Stimulated activated CD4-positive, alpha-beta T cell treated with anti-CD3 and anti-CD28 coated beads, Interleukin-1b, Interleukin-23, amount 100 ng/mL, for 4 hours (primary cell): ENCODE results near the gene NR5A1.

Source experiments
- DNase-seq, 2 donors: peaks; one replicate each; pipeline ENCODE4 v3.0.0-alpha.2; 2020; ENCODE audit warnings: low read depth in 2 of 2

Gene NR5A1

DNA sequence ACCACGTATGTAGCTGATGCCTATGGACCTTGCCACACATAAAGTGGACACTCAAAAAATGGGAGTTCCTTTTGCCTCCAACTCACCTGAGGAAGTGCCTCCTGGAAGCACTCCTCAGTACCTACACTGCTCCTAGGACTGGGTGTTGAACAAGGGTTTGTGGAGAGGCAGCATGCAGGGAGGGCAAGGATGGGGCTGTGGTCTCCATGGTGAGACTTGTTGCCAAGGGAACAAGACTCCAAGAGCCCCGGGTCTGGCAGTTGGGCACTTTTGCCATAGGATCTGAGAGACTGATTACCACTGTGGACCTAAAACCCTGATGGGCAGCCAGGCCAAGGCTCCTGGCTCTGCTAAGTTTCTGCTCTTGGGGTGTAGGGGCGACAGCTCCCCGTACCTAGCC, 6.9 kb upstream of the NR5A1 start:
- DNase-seq, result no peak

DNA sequence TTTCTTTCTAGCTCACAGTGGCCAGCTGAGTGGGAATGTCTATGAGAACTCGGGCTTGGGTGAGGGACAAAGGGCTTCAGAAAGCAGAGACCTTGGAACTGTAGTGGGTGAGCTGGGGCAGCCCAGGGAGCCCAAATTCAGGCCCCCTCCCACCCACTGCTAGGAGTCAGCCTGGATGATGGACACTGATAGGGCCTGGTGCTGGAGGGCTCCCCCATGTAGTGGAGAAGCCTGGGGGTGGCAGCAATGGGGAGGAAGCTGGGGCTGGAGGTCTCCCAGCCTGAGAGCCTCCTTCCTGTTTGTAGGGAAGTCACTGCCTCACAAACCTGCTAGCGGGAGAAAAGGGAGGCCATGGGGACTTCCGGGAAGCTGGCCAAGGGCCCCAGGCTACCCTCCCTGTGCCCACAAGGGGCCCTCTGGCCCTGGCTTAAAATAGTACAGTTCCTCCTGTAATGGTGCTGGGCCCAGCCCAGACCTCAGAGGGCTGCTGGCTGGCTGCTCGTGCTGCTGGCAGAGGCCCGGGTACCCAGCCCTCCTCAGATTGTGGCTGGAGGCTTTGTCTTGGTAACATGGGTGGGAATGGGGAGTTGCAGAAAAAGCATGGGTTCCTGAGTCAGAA, 6.3 kb upstream of the NR5A1 start:
- DNase-seq, result no peak

DNA sequence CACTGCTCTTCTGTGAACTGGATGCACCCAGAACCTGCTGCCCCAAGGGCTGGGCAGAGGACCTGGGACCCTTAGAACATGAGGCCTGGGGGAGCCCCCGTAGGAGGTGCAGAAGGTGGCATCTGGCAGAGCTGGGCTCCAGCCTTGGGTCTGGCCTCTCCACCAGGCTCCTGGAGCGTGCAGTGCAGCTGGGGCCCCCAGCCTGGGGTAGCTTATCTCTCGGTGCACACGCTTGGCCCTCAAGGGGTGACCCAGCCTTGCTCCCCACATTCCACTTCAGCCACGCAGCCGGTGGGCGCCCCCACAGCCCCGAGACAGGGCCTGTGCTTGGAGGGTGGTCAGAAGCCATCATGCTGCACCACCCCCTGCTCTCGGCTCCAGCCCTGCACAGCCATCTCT, 5.6 kb upstream of the NR5A1 start:
- DNase-seq, result no peak

DNA sequence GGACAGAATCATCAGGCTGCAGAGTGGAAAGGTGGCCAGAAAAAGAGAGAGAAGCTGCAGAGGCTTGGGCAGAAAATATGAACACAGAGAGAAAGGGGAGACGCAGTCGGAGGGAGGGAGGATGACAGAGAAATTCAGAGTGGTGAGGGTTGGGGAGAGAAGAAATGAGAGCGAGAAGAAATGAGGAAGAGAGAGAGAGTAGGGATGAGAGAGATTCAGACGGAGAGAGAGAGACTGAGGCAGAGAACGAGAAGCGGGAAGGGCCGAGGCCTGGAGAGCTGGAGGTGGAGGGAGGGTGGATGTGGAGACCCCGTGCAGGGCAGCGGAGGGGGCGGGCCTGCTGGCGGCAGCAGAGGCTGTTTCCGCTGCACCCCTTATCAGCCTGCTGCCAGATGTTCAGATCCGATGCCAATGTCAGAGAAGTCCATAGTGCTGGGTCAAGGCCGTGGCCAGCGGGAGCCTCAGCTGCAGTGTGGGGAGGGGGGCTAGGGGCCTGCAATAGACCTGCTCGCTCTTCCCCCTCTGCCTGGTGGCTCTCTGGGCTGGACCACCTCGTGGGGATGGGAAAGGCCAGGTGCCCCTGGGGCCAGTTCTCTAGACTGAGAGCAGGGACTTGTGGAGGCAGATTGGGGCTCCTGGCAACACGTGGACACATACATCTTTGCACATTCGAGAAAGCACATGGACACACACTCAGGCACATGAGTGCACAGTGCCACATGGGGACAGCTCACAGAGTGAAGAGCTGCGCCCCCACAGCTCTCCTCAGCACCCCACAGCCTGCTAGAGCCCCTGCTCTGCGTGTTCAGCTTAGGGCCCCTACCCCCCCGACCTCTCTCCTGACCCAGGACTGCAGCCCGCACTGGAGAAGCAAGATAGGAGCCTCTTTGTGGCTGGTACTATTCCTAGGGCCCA, 4.9 kb upstream of the NR5A1 start:
- no peak for DNase-seq

DNA sequence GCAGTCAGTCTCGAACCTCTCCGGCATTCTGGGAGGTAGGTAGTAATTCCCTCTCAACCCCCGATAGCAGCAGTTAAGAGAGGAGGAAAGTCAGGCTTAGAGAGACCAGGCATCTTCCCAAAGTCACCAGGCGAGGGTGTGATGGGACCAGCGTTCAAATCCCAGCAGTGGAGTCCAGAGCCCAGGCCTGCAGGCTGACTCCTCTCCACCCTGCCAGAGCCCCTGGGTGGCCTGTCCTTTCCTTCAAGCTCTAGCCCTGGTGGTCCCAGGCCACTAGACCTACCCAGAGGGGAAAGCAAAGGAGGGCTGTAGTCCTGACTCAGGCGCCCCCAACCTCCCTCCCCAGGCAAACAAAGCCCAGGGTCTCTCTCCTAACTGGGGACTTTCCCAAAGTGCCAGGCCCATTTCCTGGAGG, 4.2 kb upstream of the NR5A1 start:
- no peak for DNase-seq

DNA sequence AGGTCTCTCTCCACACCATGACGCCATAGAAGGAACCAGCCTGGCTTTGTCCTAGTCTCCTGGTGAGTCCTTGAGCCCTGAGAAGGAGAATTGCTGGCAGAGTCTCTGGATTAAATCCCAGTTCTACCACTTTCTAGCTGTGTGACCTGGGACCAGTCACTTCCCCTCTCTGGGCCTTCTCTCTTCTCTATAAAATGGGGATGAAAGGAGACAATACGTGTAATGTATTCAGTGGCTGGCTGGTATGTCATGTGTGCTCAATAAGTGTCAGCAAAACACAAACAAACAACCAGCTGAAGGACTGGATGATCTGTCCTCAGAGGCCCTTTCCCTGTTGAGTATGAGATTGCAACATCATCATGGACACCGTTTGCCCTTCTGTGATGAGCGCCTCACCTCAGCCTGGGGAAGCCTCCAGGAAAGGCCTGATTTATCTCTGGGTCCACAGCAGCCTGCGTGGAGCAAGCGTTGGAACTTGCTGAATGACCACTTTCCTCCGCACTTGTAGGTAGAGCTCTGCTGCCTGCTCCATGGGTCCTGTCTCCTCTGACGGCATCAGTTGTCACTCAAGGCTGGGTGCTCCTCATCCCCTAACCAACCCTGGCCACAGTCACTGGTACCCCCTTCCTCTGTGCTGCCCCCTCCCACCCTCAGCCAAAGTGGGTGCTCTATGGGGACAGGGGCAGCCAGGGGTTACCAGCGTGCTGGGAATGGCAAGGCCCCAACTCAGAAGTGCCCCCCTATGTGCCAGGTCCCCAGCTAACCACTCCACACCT, 3.6 kb upstream of the NR5A1 start:
- no peak for DNase-seq

DNA sequence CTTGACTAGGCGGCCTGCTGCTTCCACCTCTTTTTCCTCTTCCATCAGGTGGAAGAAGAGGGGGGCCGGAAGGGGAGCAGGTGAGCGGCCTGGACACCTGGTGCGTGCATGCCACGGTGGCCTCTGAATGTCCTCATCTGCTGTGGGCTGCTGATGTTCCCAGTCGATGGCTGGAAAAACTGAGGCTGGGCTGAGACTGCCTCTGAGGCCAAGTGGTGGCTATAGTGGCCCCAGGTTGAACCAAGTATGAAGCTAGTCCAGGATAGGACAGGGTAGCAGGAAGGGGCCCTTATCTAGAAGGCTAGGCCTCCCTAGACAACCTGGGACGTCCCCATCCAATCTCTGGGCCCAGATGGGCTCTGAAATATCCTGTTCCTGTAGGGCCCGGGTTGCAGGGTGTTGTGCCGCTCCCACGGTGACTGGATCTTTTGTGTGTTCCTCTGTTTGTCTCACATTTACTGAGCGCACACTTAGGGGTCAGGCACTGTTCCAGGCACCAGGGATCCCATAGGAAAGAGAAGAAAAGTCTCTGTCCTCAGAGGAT, 753 bp upstream of the NR5A1 start:
- DNase-seq, result no peak

DNA sequence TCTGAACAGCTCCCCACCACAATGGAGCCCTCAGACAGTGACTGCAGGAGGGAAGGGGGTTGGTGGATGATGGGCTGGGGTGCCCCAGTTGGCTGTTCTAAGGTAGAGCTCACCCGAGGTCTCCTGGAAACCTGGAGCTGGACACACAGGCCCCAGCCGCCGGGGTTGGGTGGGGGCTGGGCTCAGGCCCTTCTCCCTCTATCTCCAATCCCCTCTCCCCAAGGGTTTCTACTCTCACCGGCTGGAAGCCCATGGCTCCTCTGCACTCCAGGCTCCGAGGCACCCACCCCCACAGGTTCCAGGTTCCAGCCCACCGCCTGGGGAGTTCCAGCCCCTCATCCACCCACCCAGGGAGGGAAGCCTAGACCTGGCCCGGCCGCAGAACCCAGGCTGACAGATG, 766 bp downstream of the NR5A1 start:
- DNase-seq, result no peak

DNA sequence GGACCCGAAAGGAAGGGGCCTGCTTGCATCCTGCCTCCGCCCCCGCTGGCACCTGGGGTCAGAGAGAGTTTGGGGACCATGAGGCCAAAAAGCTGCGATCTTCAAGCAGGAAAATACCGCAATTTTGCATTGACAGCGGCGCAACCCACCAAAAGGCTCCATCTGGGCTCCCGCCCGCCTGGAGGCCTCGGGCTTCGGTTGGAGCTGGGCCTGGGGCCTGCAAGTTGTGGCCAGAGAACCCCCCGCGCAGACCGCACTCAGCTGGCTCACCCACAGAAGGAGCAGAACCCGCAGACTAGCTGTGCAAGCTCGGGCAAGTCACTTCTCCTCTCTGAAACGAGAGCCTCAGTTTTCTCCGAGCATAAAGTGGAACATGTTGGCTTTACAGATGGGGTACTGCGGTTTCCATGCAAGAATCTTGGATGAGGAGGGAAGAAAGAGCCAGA, 1.3 kb downstream of the NR5A1 start:
- no peak for DNase-seq

DNA sequence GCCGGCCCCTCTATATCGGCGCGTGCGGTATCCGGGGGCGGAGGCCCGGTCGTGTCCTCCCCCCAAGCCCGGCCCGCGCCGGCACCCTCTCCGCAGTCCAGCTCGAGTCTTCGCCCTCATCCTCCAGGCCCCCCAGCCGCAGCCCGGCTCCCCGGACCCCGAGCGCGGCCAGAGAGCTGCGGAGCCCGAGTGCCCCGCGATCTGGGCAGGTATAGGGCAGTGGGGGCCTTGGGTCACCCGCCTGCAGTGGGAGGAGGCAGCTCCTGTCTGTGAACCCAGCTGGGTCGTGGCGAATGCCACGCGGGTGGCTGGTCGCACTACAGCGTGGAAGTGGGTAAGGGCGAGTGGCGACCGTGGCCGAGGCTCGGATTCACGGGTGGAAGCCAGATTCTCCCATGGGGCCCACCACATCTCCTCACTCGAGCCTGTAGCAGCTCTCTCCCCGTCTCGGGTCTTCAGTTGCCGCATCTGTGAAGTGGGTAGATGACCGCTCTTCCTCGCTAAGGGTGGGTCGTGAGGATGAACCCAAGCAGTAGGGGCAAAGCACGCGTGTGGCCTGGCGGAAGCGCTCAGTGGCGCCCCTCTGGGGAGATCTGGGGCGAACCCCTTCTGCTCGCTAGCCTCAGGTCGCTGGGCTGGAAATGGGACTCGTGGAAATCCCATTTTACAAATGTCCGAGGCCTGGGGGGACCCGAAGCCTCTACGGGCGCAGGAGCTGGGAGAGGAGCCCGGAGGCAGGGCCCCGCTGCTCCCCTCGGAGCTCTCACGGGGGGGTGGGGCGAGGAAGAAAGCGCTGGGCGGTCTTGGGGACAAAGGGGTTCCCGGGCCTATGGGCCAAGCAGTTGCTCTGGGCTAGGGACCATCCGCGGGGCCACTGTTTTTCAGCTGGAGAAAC, 1.9 kb downstream of the NR5A1 start:
- DNase-seq, result no peak

DNA sequence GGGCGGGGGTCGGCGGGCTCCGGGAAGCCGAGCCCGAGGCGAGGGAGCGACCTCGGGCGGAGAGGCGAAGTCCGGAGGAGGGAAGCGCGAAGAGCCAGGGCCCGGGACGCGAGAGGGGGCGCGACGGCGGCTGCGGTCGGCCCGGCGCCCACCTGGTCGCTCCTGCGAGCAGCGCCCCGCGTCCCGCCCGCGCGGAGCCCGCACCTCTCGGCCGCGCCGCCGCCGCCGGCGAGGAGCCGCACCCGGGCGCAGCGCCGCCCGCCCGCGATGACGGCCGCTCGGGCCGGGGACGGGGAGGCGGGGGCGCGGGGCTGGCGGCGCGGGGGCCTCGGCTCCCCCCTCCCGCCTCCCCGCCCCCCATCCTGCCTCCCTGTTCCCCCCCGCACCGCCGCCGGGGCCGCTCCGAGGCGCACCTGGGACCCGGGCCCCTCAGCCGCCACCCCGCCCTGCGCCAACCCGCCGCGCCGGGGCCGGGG, 2.6 kb downstream of the NR5A1 start:
- no peak for DNase-seq

DNA sequence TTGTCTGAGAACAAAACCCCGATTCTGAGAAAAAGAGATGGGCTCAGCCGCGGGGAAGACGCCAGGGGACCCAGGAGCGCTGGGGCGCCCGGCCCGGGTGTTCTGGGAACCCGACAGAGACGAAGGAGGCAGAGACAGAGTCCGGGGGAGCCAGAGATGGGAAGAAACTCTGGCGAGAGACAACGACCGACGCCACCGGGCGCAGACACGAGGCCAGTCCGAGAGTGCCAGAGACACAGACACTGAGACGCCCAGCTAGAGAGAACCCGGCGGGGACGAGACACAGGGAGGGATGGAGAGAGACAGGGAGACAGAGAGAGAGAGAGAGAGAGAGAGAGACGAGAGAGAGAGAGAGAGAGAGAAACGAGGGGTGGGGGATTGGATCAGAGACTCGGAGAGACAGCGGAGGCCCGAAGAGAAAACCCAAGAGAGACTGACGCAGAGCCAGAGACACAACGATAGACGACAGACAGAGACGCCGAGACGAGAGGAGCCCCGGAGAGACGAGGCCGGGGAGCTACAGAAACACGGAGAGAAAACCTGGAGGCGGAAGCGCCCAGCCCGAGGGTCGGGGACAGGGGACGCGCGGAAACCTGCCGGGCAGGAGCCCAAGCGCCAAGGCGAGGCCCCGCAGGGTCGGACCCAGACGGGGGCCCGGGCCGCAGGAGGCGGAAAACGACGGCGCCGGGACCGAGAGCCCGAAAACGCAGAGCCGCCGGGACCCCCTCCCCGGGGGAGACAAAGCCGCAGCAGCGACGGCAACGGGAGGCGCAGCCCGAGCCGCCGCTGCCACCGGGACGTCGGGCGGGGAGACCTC, 3.3 kb downstream of the NR5A1 start:
- no peak for DNase-seq

DNA sequence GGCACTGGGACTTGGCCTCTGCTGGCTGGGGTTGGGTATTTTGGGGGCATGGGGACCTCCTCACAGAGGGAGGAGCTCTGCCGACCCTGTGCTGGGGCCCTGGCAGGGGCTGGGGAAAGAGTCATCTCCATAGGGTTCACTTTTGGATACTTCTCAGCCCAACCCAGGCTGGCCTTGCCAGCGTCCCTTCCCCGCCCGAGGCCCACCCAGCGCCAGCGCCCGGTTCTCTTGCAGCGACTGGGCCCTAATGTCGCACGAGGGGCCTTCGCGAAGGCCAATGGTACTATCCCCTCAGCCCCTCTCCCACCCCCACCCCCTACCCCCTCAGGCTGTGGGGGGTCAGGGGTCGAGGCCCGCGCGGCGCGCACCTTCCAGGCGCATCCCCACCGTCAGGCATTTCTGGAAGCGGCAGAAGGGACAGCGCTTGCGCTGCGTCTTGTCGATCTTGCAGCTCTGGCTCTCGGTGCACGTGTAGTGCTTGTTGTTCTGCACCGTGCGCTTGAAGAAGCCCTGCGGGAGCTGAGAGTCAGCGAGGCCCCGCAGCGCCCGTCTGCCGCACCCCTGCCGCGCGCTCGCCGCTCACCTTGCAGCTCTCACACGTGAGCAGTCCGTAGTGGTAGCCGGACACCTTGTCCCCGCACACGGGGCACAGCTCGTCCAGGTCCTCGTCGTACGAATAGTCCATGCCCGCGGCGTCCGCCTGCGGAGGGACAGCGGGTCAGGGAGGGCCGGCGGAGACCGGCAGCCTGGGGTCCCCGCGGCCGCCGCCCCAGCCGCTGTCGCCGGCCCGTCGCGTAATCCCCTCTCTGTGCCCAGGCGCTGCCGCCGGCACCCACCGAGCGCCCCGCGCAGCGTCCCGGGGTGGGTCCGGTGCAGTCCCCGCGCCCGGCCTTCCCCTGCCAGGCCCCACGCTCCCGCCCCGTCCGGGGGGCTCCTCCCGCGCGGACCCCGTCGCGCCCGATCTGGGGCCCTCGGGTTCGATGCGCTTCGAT, 4.2 kb downstream of the NR5A1 start:
- DNase-seq, result no peak

DNA sequence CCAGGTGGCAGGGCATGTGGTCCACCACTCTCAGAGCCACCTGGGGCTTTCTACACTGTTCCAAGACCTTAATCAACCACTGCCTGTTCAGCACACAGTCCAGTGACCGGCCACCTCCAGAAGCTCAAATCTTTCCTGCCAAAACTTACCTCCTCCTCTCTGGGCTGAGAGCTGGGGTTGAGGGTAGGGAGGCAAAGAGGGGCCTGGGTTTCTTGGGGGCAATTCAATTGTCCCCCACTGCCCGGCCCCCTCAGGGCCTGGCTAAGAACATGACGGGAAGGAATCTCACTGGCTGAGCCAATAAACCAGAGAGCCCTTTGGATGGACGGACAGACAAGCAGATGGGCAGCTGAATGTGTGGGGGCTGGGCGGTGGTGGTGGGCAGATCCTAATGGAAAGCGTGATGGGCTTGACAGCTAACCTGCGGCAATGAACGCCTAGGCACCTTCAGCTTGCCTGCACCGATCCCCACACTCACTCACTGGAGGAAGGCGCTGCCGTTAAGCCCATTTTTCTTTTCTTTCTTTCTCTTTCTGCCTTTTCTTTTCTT, 5.4 kb downstream of the NR5A1 start:
- no peak for DNase-seq

DNA sequence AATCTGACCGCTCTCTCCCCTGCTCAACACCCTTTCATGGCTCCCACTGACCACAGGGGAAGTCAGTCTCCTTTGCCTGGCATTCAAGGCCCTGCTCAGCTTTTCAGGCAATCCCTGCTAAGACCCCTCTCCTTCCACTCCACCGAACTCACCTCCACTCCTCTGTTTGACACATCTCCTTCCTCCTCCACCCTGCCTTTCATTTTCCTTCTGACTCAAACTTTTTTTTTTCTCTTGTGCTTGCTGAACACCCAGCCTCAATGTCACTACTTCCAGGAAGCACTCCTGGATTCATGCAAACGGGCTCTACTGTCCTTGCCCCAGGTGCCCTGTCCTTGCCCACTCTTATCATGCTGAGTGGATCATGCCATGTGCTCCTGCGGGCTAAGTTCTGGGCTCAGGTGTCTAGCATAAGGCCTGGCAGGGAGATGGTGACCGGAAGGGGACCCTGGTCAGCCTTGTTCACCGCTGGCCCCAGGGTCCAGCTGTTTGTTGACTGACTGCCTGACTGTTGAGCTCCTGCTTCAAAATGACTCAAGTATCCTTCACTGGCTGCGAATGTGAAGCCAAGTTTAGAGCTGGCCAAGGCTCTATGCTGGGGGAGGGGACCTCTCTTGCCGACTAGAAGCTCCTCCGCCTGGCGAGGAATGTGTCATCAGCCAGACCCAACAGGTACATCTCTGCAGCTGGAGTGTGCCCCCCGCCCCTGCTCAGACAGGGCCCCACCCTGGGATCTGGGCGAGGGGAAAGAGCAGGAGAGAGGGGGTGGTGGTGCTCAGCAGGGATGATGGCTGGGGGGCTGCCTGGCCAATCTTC, 6.2 kb downstream of the NR5A1 start:
- DNase-seq, result no peak

DNA sequence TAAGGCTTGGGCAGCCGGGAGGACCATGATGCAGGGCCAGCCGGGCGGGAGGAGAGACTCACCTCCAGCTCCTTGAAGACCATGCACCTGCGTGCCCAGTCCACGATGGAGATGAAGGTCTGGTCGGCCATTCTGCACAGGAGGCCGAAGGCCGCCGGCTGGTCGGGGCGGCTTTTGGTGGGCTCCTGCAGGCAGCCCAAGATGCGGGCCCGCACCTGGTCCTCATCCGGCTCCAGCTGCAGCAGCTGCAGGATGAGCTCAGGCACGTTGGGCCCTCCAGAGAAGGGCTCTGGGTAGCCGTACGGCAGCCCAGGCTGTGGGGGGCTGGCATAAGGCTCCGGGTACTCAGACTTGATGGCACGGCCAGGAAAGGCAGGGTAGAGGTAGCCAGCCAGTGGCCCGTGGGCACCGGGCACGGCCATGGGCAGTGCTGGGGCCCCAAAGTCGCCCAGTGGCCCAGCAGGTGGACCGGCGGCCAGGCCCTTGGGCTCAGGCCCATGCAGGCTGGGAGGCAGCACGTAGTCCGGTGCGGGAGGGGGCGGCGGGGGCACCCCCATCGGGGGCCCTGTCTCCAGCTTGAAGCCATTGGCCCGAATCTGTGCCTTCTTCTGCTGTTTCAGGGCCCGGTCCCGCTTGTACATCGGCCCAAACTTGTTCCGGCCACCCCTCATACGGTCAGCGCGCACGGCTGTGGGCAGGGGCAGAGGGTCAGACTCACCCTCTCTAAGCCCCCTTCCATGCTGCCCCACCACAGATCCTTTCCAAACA, 7.0 kb downstream of the NR5A1 start:
- no peak for DNase-seq

DNA sequence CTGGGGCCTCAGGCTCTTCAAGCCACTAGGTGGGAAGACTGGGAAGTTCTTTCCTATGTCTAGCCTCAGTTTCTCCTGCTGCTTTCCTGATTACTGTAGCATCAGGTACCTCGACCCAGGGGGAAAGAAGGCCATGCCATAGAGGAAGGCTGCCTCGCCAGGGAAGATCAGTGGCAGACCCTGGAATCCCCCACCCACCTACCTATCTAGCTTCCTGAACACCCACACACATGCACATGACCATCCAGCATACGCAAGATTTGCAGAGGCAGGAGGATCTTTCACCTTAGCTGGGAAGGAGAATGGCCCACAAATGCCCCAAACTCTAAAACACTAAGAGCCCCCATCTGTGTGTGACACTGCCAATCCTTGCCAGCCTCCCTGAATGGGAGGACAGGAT, 8.0 kb downstream of the NR5A1 start:
- no peak for DNase-seq
